B cell (primary cell): ENCODE data around the gene ACAD11. TPM values are rescaled to one million over a fixed set of nuclear protein-coding genes. Genes with fewer than 3 reads are reported as not detected.

Experiments used
- ATAC-seq: fragments of 200-7000 bp; cut with Tn5 transposase; one replicate; pipeline ENCODE4 v1.10.0; 2021; ENCODE audit warnings: low read depth, mild to moderate bottlenecking, moderate number of reproducible peaks, moderate library complexity
- CTCF ChIA-PET: fragments of 350-600 bp; sonication (Branson Sonifier 250); formaldehyde crosslinking; loops from one replicate; lab custom pipeline; 2021; ENCODE audit warnings: antibody characterized with exemption, inconsistent platforms; lab: Charles Lee
- POLR2A ChIA-PET: fragments of 350-600 bp; sonication (Branson Sonifier 250); formaldehyde crosslinking; loops from one replicate; lab custom pipeline; 2021; ENCODE audit warnings: antibody characterized with exemption; lab: Charles Lee
- DNase-seq: peaks from one replicate; pipeline ENCODE4 v3.0.0; 2013
- H2AFZ ChIP-seq: 2 replicates; pipeline ENCODE4 v1.6.1; 2012; ENCODE audit warnings: mild to moderate bottlenecking, low read depth, low read length; ENCODE audit not compliant: insufficient read depth, poor library complexity, severe bottlenecking
- H3K27ac ChIP-seq, 2 donors: 1 replicate in 1 of 2; 2 replicates in 1 of 2; pipeline ENCODE4 v1.5.1; 2012 to 2013; ENCODE audit warnings: low read length in 2 of 2, mild to moderate bottlenecking in 2 of 2, moderate library complexity in 1 of 2
- H3K27me3 ChIP-seq, 4 experiments: fragments of 200-600 bp in 1 of 4; sonication (generic) in 1 of 4; replicated peaks in 1 of 4; 1 replicate in 2 of 4; 2 replicates in 2 of 4; pipeline versions ENCODE4 v1.6.1 to v1.7.0; 2013 to 2016; ENCODE audit warnings: low read length in 3 of 4, mild to moderate bottlenecking in 2 of 4, mixed read lengths in 1 of 4, moderate library complexity in 1 of 4; ENCODE audit not compliant: insufficient read depth in 4 of 4, control insufficient read depth in 3 of 4; ENCODE audit errors: control extremely low read depth in 1 of 4
- H3K36me3 ChIP-seq, 2 experiments: replicated peaks in 1 of 2; 1 replicate in 1 of 2; 2 replicates in 1 of 2; pipeline versions ENCODE4 v1.6.1 to v1.7.1; 2013; ENCODE audit warnings: low read length in 1 of 2; ENCODE audit not compliant: insufficient read depth in 2 of 2, control insufficient read depth in 1 of 2; ENCODE audit errors: control extremely low read depth in 1 of 2, extremely low read depth in 1 of 2
- H3K4me1 ChIP-seq, 2 donors: fragments of 200-600 bp in 1 of 2; sonication (generic) in 1 of 2; 1 replicate in 1 of 2; 2 replicates in 1 of 2; pipeline versions ENCODE4 v1.5.1 to v1.6.1; 2013 to 2017; ENCODE audit warnings: low read length in 2 of 2; ENCODE audit not compliant: control insufficient read depth in 2 of 2, insufficient read depth in 2 of 2
- H3K4me2 ChIP-seq: replicated peaks from 2 replicates; pipeline ENCODE3; 2012; ENCODE audit warnings: mild to moderate bottlenecking, low read depth, low read length; ENCODE audit not compliant: poor library complexity, severe bottlenecking
- H3K4me3 ChIP-seq, 5 experiments: fragments of 200-600 bp in 1 of 5; sonication (generic) in 1 of 5; 1 replicate in 3 of 5; 2 replicates in 2 of 5; pipeline versions ENCODE4 v1.5.1 to v1.7.0; 2011 to 2016; ENCODE audit warnings: low read length in 4 of 5, mild to moderate bottlenecking in 4 of 5, low read depth in 2 of 5, control low read depth in 1 of 5, moderate library complexity in 1 of 5; ENCODE audit not compliant: insufficient read depth in 1 of 5; ENCODE audit errors: control extremely low read depth in 1 of 5, extremely low read depth in 1 of 5
- H3K79me2 ChIP-seq: fragments of 200-600 bp; sonication (generic); one replicate; pipeline ENCODE4 v1.6.0; 2016; ENCODE audit warnings: low read length; ENCODE audit not compliant: control insufficient read depth, insufficient read depth
- H3K9ac ChIP-seq: fragments of 200-600 bp; sonication (generic); 2 replicates; pipeline ENCODE4 v1.6.1; 2017; ENCODE audit warnings: mild to moderate bottlenecking, low read length, moderate library complexity
- H3K9me3 ChIP-seq, 3 donors: one replicate each; pipeline versions ENCODE4 v1.6.1 to v1.7.1; 2013; ENCODE audit warnings: low read length in 2 of 3; ENCODE audit not compliant: control insufficient read depth in 2 of 3, insufficient read depth in 1 of 3; ENCODE audit errors: control extremely low read depth in 1 of 3
- H4K20me1 ChIP-seq: 2 replicates; pipeline ENCODE4 v1.6.0; 2012; ENCODE audit warnings: mild to moderate bottlenecking, low read length; ENCODE audit not compliant: insufficient read depth, control insufficient read depth, poor library complexity, severe bottlenecking
- H3K27ac Mint-ChIP-seq: one replicate; pipeline ENCODE4 v1.8.0; 2021; ENCODE audit warnings: mixed read lengths
- H3K27me3 Mint-ChIP-seq: one replicate; pipeline ENCODE4 v1.8.0; 2021; ENCODE audit warnings: mixed read lengths
- H3K4me1 Mint-ChIP-seq: one replicate; pipeline ENCODE4 v1.8.0; 2021; ENCODE audit warnings: mixed read lengths
- H3K4me3 Mint-ChIP-seq: one replicate; pipeline ENCODE4 v1.8.0; 2021; ENCODE audit warnings: mixed read lengths
- H3K9me3 Mint-ChIP-seq: one replicate; pipeline ENCODE4 v1.8.0; 2022; ENCODE audit warnings: mixed read lengths; ENCODE audit not compliant: insufficient read depth
- CTCF ChIP-seq: fragments of 200-600 bp; IDR thresholded peaks from one replicate; pipeline ENCODE4 v1.8.0; 2022; ENCODE audit warnings: antibody characterized with exemption, mild to moderate bottlenecking
- EZH2 ChIP-seq: IDR thresholded peaks from 2 replicates; pipeline ENCODE4 v1.6.1; 2012; ENCODE audit warnings: borderline replicate concordance, low read depth, mild to moderate bottlenecking, moderate library complexity, low read length; ENCODE audit not compliant: insufficient read depth, poor library complexity, severe bottlenecking
- WGBS: methylation state at CpG from one replicate; pipeline ENCODE4 v1.1.5; 2013; ENCODE audit warnings: missing lambda C conversion rate; ENCODE audit not compliant: insufficient coverage; 5-methylcytosine and 5-hydroxymethylcytosine counted together
- intact Hi-C: fragments of 100-400 bp; cut with micrococcal nuclease; formaldehyde crosslinking; loops from one replicate; pipeline ENCODE4 v1.10.0; 2022
- polyA plus RNA-seq: library from polyadenylated mRNA; depleted of rRNA; stranded (reverse); fragments of >200 nt; gene quantifications from 2 replicates; pipeline ENCODE4 v1.2.3, GENCODE V29; 2012
- total RNA-seq, 2 donors: library from RNA; stranded (reverse); fragments of 120-200 nt in 1 of 2; gene quantifications; 1 replicate in 1 of 2; 2 replicates in 1 of 2; pipeline versions ENCODE4 v1.2.3 to v1.2.4, GENCODE V29; 2013 to 2022

ACAD11 gene
- total and polyA plus RNA-seq, 2 donors (not counting 1 experiment from before 2014, with no cell fraction given), result 23.4 to 26.9 TPM

GRCh38 chr3:132659000-132659364, 627 bp downstream of the ACAD11 start:
- peak overlapping the region; percentile 89 for H2AFZ ChIP-seq
- H4K20me1 ChIP-seq, result no peaks in the 10 kb centered on the region
- H3K79me2 ChIP-seq, result peaks cover 46% of the 10 kb centered on the region
- no peaks in the 10 kb centered on the region for H3K36me3 ChIP-seq
- TF ChIP-seq EZH2, result no peak
- TF ChIP-seq CTCF, result no peak
- peak overlapping the region; percentile 69 to 80 for H3K27ac ChIP-seq
- 30% methylated on average over 7 of the region's 7 CpGs for WGBS
- H3K4me1 ChIP-seq, result peaks cover 15 to 21% of the 10 kb centered on the region in 2 donors
- ChIA-PET CTCF (interaction anchor here (1.5 to 1.8 kb wide), 3 partner anchors 11 to 25 kb away, joined by 3 to 5 read pairs (median 4); no protein-coding TSS in a partner anchor), POLR2A (interaction anchor here (0.6 kb wide), 1 partner anchor 209 kb away, joined by 4 read pairs; no protein-coding TSS in a partner anchor)
- no peak for DNase-seq
- H3K9me3 Mint-ChIP-seq, result no peaks in the 10 kb centered on the region
- ATAC-seq, result no peak
- H3K27ac Mint-ChIP-seq, result peak overlapping the region; percentile 95
- no peaks in the 10 kb centered on the region for H3K27me3 Mint-ChIP-seq
- intact Hi-C loops, result loop anchor here (1.0 to 5.0 kb wide), 2 partner anchors 63 to 1828 kb away; partner anchors contain the start of genes ANAPC13, CEP63 and NPHP3
- H3K9me3 ChIP-seq, result no peaks in the 10 kb centered on the region
- H3K9ac ChIP-seq, result peak overlapping the region; percentile 76
- H3K4me3 ChIP-seq, result peak overlapping the region; percentile 67 to 97 (median 77)
- peaks cover 31% of the 10 kb centered on the region for H3K4me1 Mint-ChIP-seq
- peak overlapping the region; percentile 82 for H3K4me2 ChIP-seq
- peak overlapping the region; percentile 97 for H3K4me3 Mint-ChIP-seq
- H3K27me3 ChIP-seq, result no peaks in the 10 kb centered on the region

GRCh38 chr3:132657869-132658747, 1.5 kb downstream of the ACAD11 start:
- H3K79me2 ChIP-seq, result peaks cover 46% of the 10 kb centered on the region
- TF ChIP-seq EZH2 (no peak), CTCF (no peak)
- Mint-ChIP-seq H3K27me3 (no peaks in the 10 kb centered on the region), H3K9me3 (no peaks in the 10 kb centered on the region), H3K27ac (no peak overlapping the region), H3K4me3 (no peak overlapping the region), H3K4me1 (peaks cover 27% of the 10 kb centered on the region)
- ATAC-seq (no peak), DNase-seq (no peak)
- no peak overlapping the region for H3K4me3 ChIP-seq
- H3K9ac ChIP-seq, result peak overlapping the region; percentile 76
- 100% methylated on average over 1 of the region's 8 CpGs for WGBS
- H3K27me3 ChIP-seq, result no peaks in the 10 kb centered on the region
- no peaks in the 10 kb centered on the region for H3K9me3 ChIP-seq
- H3K36me3 ChIP-seq, result no peaks in the 10 kb centered on the region
- intact Hi-C loops, result loop anchor here (5.0 kb wide), 1 partner anchor 1829 kb away; the partner anchor contains the start of genes ANAPC13 and CEP63
- no peak overlapping the region for H3K27ac ChIP-seq
- ChIA-PET CTCF (interaction anchor here (0.6 to 1.8 kb wide), 5 partner anchors 13 to 779 kb away, joined by 3 to 5 read pairs (median 5); no protein-coding TSS in a partner anchor), POLR2A (no interaction called here)
- peaks cover 15 to 21% of the 10 kb centered on the region in 2 donors for H3K4me1 ChIP-seq
- H2AFZ ChIP-seq, result no peak overlapping the region
- peak overlapping the region; percentile 82 for H3K4me2 ChIP-seq
- H4K20me1 ChIP-seq, result no peaks in the 10 kb centered on the region
